Osteocyte (in vitro differentiated cells): ENCODE data around the gene PACSIN2. TPM values are rescaled to one million over a fixed set of nuclear protein-coding genes. Genes with fewer than 3 reads are reported as not detected.
A peak's percentile ranks its signal among the peaks of the same experiment; 100 is the strongest.

Source experiments
- DNase-seq: peaks from one replicate; pipeline ENCODE4 v3.0.0; 2021; ENCODE audit warnings: mixed read lengths; ENCODE audit not compliant: unreplicated experiment; ENCODE audit errors: extremely low spot score
- H3K27ac Mint-ChIP-seq: one replicate; pipeline ENCODE4 v1.8.0; 2021; ENCODE audit warnings: mild to moderate bottlenecking, mixed read lengths; ENCODE audit not compliant: unreplicated experiment
- H3K27me3 Mint-ChIP-seq: one replicate; pipeline ENCODE4 v1.8.0; 2021; ENCODE audit warnings: mixed read lengths; ENCODE audit not compliant: unreplicated experiment
- H3K36me3 Mint-ChIP-seq: one replicate; pipeline ENCODE4 v1.8.0; 2021; ENCODE audit warnings: mixed read lengths; ENCODE audit not compliant: unreplicated experiment
- H3K4me1 Mint-ChIP-seq: one replicate; pipeline ENCODE4 v1.8.0; 2021; ENCODE audit warnings: mixed read lengths; ENCODE audit not compliant: unreplicated experiment
- H3K4me3 Mint-ChIP-seq: one replicate; pipeline ENCODE4 v1.8.0; 2021; ENCODE audit warnings: mild to moderate bottlenecking, moderate library complexity, mixed read lengths; ENCODE audit not compliant: unreplicated experiment
- H3K9me3 Mint-ChIP-seq: one replicate; pipeline ENCODE4 v1.8.0; 2021; ENCODE audit warnings: mixed read lengths; ENCODE audit not compliant: unreplicated experiment
- CTCF ChIP-seq: fragments of 200-600 bp; sonication (generic); IDR thresholded peaks from 2 replicates; pipeline ENCODE4 v1.5.0; 2021; ENCODE audit warnings: antibody characterized with exemption, mild to moderate bottlenecking, moderate library complexity
- total RNA-seq: library from RNA; stranded (reverse); gene quantifications from 2 replicates; pipeline ENCODE4 v1.2.1, GENCODE V29; 2021

The PACSIN2 gene
- total RNA-seq, 1 donor from 2014 or later, result 51.7 TPM

DNA sequence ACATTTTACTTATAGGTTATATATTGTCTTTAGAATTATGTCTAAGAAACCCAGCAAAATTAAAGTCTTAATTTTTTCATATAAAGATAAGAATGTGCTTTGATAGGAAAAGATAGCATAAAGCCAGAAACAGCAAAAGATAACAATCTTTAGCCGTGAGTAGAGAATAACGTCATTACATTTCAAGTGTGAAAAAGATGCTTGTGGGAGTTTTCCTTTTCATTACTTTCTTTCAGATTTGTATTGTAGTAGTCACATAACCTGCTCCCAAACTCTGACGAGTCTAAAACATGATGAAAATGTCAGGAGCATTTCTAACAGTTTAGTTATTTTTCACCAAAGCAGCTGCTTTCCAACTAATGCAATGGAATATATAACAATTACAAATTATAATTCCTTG lies 189.2 kb downstream of the PACSIN2 start:
- TF ChIP-seq CTCF, result no peak
- Mint-ChIP-seq H3K36me3 (peaks cover 37% of the 10 kb centered on the region), H3K4me1 (peaks cover 7% of the 10 kb centered on the region), H3K27ac (no peak overlapping the region), H3K4me3 (no peak overlapping the region), H3K9me3 (no peaks in the 10 kb centered on the region), H3K27me3 (no peaks in the 10 kb centered on the region)
- DNase-seq, result no peak

GRCh38 chr22:42821386-42821785 lies 193.6 kb downstream of the PACSIN2 start:
- H3K9me3 Mint-ChIP-seq, result no peaks in the 10 kb centered on the region
- no peak for TF ChIP-seq CTCF
- no peak for DNase-seq
- peaks cover 46% of the 10 kb centered on the region for H3K36me3 Mint-ChIP-seq
- H3K4me1 Mint-ChIP-seq, result peaks cover 34% of the 10 kb centered on the region
- H3K27me3 Mint-ChIP-seq, result no peaks in the 10 kb centered on the region
- H3K27ac Mint-ChIP-seq, result no peak overlapping the region
- H3K4me3 Mint-ChIP-seq, result no peak overlapping the region

DNA sequence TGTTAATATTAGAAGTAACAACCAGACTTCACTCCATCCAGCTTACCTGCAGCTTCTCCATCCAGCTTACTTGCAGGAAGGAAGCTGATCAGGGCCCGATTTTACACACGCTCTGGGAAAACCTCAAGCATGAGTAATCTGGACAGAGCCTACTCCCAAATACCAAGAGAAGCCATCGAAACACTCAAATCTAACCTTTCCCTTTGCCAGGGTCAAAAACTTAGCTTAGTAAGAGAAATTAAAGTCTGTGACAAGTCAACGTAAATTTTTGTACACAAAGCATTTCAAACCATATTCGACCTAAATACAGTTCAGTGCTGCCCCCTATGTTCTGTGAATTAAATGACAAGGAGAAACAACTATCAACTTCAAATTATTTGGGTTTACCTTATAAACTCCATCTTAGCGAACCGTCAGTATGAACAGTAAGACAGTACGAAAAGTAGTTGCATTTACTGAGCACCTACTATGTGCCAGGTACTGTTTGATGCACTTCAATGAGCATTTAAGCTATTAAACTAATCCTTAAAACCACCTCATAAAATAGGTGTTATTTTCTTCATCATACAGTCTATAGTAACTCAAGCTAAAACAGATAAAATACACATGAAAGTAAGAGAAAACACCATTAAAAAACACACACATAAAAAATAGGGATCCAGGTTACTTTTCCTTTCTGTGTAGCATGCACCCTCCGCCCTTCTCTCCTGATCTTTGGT lies 194.7 kb downstream of the PACSIN2 start:
- Mint-ChIP-seq H3K4me3 (no peak overlapping the region), H3K9me3 (no peaks in the 10 kb centered on the region), H3K4me1 (peaks cover 34% of the 10 kb centered on the region), H3K27me3 (no peaks in the 10 kb centered on the region), H3K27ac (peak overlapping the region; percentile 82), H3K36me3 (peaks cover 50% of the 10 kb centered on the region)
- DNase-seq, result peak; percentile 36
- peak; percentile 65 for TF ChIP-seq CTCF

Other genes starting within 250 kb of the PACSIN2 start
- gene ARFGAP3, start 157.9 kb downstream of the PACSIN2 start, total RNA-seq, result 59.1 and 61.0 TPM in 2 replicates
- 16.5 and 21.5 TPM in 2 replicates for gene TTLL1, start 74.2 kb upstream of the PACSIN2 start, total RNA-seq
- gene BIK, start 95.6 kb upstream of the PACSIN2 start, total RNA-seq, result not detected in 2 replicates
- 16.5 and 16.6 TPM in 2 replicates for gene MCAT, start 128.2 kb upstream of the PACSIN2 start, total RNA-seq
- gene TSPO, start 136.4 kb upstream of the PACSIN2 start, total RNA-seq, result 70.6 and 73.3 TPM in 2 replicates
- 33.7 and 35.6 TPM in 2 replicates for gene TTLL12, start 172.0 kb upstream of the PACSIN2 start, total RNA-seq